H1 (cell line): Measurements from ENCODE around the gene TMX3. TPM values are rescaled to one million over a fixed set of nuclear protein-coding genes. Genes with fewer than 3 reads are reported as not detected.

ENCODE experiments used
- CTCF ChIA-PET: fragments of 300-600 bp; sonication (Branson Sonifier 250); formaldehyde crosslinking; loops from one replicate; lab custom pipeline; 2021; ENCODE audit not compliant: partially characterized antibody; lab: Charles Lee
- POLR2A ChIA-PET: fragments of 300-600 bp; sonication (Branson Sonifier 250); formaldehyde crosslinking; loops from one replicate; lab custom pipeline; 2021; ENCODE audit warnings: inconsistent platforms; ENCODE audit not compliant: partially characterized antibody; lab: Charles Lee
- DNase-seq, 2 experiments: peaks; one replicate each; pipeline versions ENCODE4 v3.0.0 to v3.0.0-alpha.2; 2010 to 2022; ENCODE audit warnings: low spot score in 2 of 2, low read depth in 1 of 2, mixed read lengths in 1 of 2
- FAIRE-seq: peaks from 2 replicates; lab custom pipeline; 2011; peaks lifted over from hg19 to GRCh38; lab: Jason Lieb, UNC
- H2AFZ ChIP-seq: 2 replicates; pipeline ENCODE4 v1.8.1; 2012; ENCODE audit warnings: low read length, inconsistent platforms
- H2AK5ac ChIP-seq: 2 replicates; pipeline ENCODE4 v1.6.1; 2013; ENCODE audit warnings: low read depth, low read length
- H2BK120ac ChIP-seq: replicated peaks from 2 replicates; pipeline ENCODE3; 2013; ENCODE audit warnings: low read depth, low read length, inconsistent platforms
- H2BK12ac ChIP-seq: 2 replicates; pipeline ENCODE4 v1.6.1; 2013; ENCODE audit warnings: low read depth, low read length
- H2BK15ac ChIP-seq: 2 replicates; pipeline ENCODE4 v1.6.1; 2013; ENCODE audit warnings: low read length
- H2BK20ac ChIP-seq: 2 replicates; pipeline ENCODE4 v1.6.1; 2013; ENCODE audit warnings: low read length
- H2BK5ac ChIP-seq: 2 replicates; pipeline ENCODE4 v1.6.1; 2013; ENCODE audit warnings: low read depth, low read length
- H3K14ac ChIP-seq: 2 replicates; pipeline ENCODE4 v1.6.1; 2013; ENCODE audit warnings: inconsistent platforms; ENCODE audit not compliant: insufficient read length
- H3K18ac ChIP-seq: 2 replicates; pipeline ENCODE4 v1.6.1; 2013; ENCODE audit warnings: low read length; ENCODE audit errors: extremely low read depth
- H3K23ac ChIP-seq: 2 replicates; pipeline ENCODE4 v1.6.1; 2013; ENCODE audit warnings: inconsistent platforms; ENCODE audit not compliant: insufficient read length
- H3K23me2 ChIP-seq: 2 replicates; pipeline ENCODE4 v1.6.1; 2013; ENCODE audit warnings: low read depth, low read length
- H3K27ac ChIP-seq: 2 replicates; pipeline ENCODE4 v1.6.1; 2011; ENCODE audit warnings: low read depth, low read length, inconsistent platforms
- H3K27me3 ChIP-seq, 4 experiments: replicated peaks in 1 of 4; 1 replicate in 1 of 4; 2 replicates in 3 of 4; pipeline versions ENCODE4 v1.6.1 to v1.8.1; 2011 to 2013; ENCODE audit warnings: low read length in 3 of 4, mild to moderate bottlenecking in 3 of 4, inconsistent platforms in 2 of 4, mixed read lengths in 2 of 4, moderate library complexity in 1 of 4; ENCODE audit not compliant: control insufficient read depth in 3 of 4, insufficient read depth in 3 of 4; ENCODE audit errors: extremely low read depth in 1 of 4
- H3K36me3 ChIP-seq, 4 experiments: 2 replicates each; pipeline versions ENCODE4 v1.6.1 to v1.8.1; 2011 to 2013; ENCODE audit warnings: mild to moderate bottlenecking in 4 of 4, low read length in 3 of 4, moderate library complexity in 2 of 4, control low read depth in 1 of 4, inconsistent platforms in 1 of 4; ENCODE audit not compliant: insufficient read depth in 4 of 4, control insufficient read depth in 2 of 4
- H3K4ac ChIP-seq: replicated peaks from 2 replicates; pipeline ENCODE3; 2013; ENCODE audit warnings: low read length, low read depth, mixed read lengths, inconsistent platforms; ENCODE audit not compliant: insufficient read length
- H3K4me1 ChIP-seq, 4 experiments: replicated peaks in 1 of 4; 1 replicate in 1 of 4; 2 replicates in 3 of 4; pipeline versions ENCODE4 v1.6.1 to v1.8.1; 2011 to 2013; ENCODE audit warnings: low read length in 3 of 4, inconsistent platforms in 2 of 4, mixed read lengths in 1 of 4; ENCODE audit not compliant: insufficient read depth in 4 of 4, control insufficient read depth in 3 of 4
- H3K4me2 ChIP-seq, 2 experiments: 2 replicates each; pipeline versions ENCODE4 v1.6.1 to v1.8.1; 2011 to 2013; ENCODE audit warnings: low read depth in 2 of 2, low read length in 2 of 2, control low read depth in 1 of 2, inconsistent platforms in 1 of 2, mild to moderate bottlenecking in 1 of 2; ENCODE audit not compliant: insufficient read depth in 1 of 2
- H3K4me3 ChIP-seq, 4 experiments: fragments of 200-600, 300-600 bp in 1 of 4; sonication (generic), shearing (Covaris generic), sonication (Bioruptor Twin) in 1 of 4; 2 replicates each; pipeline versions ENCODE4 v1.5.1 to v1.8.1; 2011 to 2016; ENCODE audit warnings: low read length in 4 of 4, low read depth in 3 of 4, control low read depth in 2 of 4, inconsistent platforms in 2 of 4, mild to moderate bottlenecking in 2 of 4, mixed read lengths in 1 of 4, moderate library complexity in 1 of 4; ENCODE audit not compliant: insufficient read depth in 2 of 4; ENCODE audit errors: extremely low read depth in 1 of 4
- H3K56ac ChIP-seq: replicated peaks from 2 replicates; pipeline ENCODE3; 2013; ENCODE audit warnings: low read depth, mild to moderate bottlenecking, mixed read lengths, low read length, inconsistent platforms; ENCODE audit not compliant: insufficient read length
- H3K79me1 ChIP-seq: 2 replicates; pipeline ENCODE4 v1.6.1; 2013; ENCODE audit warnings: low read depth, low read length, control low read depth
- H3K79me2 ChIP-seq, 2 experiments: 2 replicates each; pipeline versions ENCODE4 v1.6.1 to v1.8.1; 2012 to 2013; ENCODE audit warnings: low read length in 2 of 2, mild to moderate bottlenecking in 2 of 2, inconsistent platforms in 1 of 2; ENCODE audit not compliant: insufficient read depth in 2 of 2, control insufficient read depth in 1 of 2
- H3K9ac ChIP-seq, 4 experiments: replicated peaks in 1 of 4; 1 replicate in 1 of 4; 2 replicates in 3 of 4; pipeline versions ENCODE4 v1.6.1 to v1.8.1; 2011 to 2013; ENCODE audit warnings: low read depth in 3 of 4, low read length in 3 of 4, control low read depth in 2 of 4, mild to moderate bottlenecking in 2 of 4, moderate library complexity in 2 of 4, inconsistent platforms in 1 of 4; ENCODE audit errors: extremely low read depth in 1 of 4
- H3K9me3 ChIP-seq, 2 experiments: 2 replicates each; pipeline versions ENCODE4 v1.6.1 to v1.8.1; 2012 to 2013; ENCODE audit warnings: mild to moderate bottlenecking in 2 of 2, moderate library complexity in 2 of 2, control low read depth in 1 of 2, inconsistent platforms in 1 of 2, low read depth in 1 of 2, low read length in 1 of 2, mixed read lengths in 1 of 2; ENCODE audit not compliant: insufficient read depth in 2 of 2
- H4K20me1 ChIP-seq, 2 experiments: replicated peaks in 1 of 2; 2 replicates each; pipeline versions ENCODE3 to v1.8.1; 2011 to 2013; ENCODE audit warnings: inconsistent platforms in 2 of 2, low read length in 2 of 2, mild to moderate bottlenecking in 1 of 2; ENCODE audit not compliant: insufficient read depth in 2 of 2, control insufficient read depth in 1 of 2
- H4K5ac ChIP-seq: 2 replicates; pipeline ENCODE4 v1.6.1; 2013; ENCODE audit warnings: low read length, low read depth, mixed read lengths, inconsistent platforms; ENCODE audit not compliant: insufficient read length
- H4K8ac ChIP-seq: 2 replicates; pipeline ENCODE4 v1.8.0; 2013; ENCODE audit warnings: mild to moderate bottlenecking, moderate library complexity, low read length, inconsistent platforms; ENCODE audit not compliant: insufficient read depth; ENCODE audit errors: extremely low read depth
- H4K91ac ChIP-seq: replicated peaks from 2 replicates; pipeline ENCODE3; 2013; ENCODE audit warnings: low read length, mixed read lengths, inconsistent platforms; ENCODE audit not compliant: insufficient read length
- BCL11A ChIP-seq, 2 experiments: IDR thresholded peaks; one replicate each; pipeline ENCODE4 v1.6.1; 2011; ENCODE audit warnings: low read depth in 2 of 2, low read length in 2 of 2, mild to moderate bottlenecking in 2 of 2
- CEBPB ChIP-seq: IDR thresholded peaks from 2 replicates; pipeline ENCODE4 v1.6.1; 2012; ENCODE audit warnings: low read depth, low read length
- EGR1 ChIP-seq: IDR thresholded peaks from 2 replicates; pipeline ENCODE4 v1.6.1; 2011; ENCODE audit warnings: low read depth, low read length, borderline replicate concordance
- POLR2AphosphoS5 ChIP-seq: IDR thresholded peaks from 2 replicates; pipeline ENCODE4 v1.6.1; 2011; ENCODE audit warnings: low read depth, low read length
- SP2 ChIP-seq: IDR thresholded peaks from 2 replicates; pipeline ENCODE4 v1.6.1; 2012; ENCODE audit warnings: mild to moderate bottlenecking, low read length, inconsistent platforms
- TAF7 ChIP-seq: optimal IDR thresholded peaks from 2 replicates; pipeline ENCODE3; 2011; ENCODE audit warnings: low read depth, mild to moderate bottlenecking, inconsistent platforms, low read length, moderate library complexity, borderline replicate concordance
- WGBS, 2 experiments: shearing (Covaris generic) in 1 of 2; methylation state at CpG; one replicate each; pipeline versions ENCODE4 v1.1.6 to v1.1.7; 2013 to 2015; ENCODE audit warnings: low lambda C conversion rate in 2 of 2, mixed read lengths in 2 of 2, inconsistent platforms in 1 of 2, low coverage in 1 of 2, missing lambda C conversion rate in 1 of 2; ENCODE audit not compliant: insufficient replicate concordance in 2 of 2, insufficient coverage in 1 of 2, insufficient read length in 1 of 2; ENCODE audit errors: extremely low coverage in 1 of 2, missing lambda C conversion rate in 1 of 2; 5-methylcytosine and 5-hydroxymethylcytosine counted together
- polyA plus RNA-seq, 7 experiments: library from polyadenylated mRNA; depleted of rRNA in 3 of 7; stranded (reverse) in 5 of 7; unstranded in 2 of 7; fragments of >200 nt in 5 of 7; fragments of 200-250 nt in 2 of 7; gene quantifications; 1 replicate in 5 of 7; 2 replicates in 1 of 7; 4 replicates in 1 of 7; pipeline versions ENCODE4 v1.2.1 to v1.2.3, GENCODE V29; 2011 to 2013; ENCODE audit warnings: missing spikeins in 2 of 7, mixed read lengths in 2 of 7
- total RNA-seq: library from RNA; stranded (reverse); fragmentation: NEBNext Ultra II Directional; extraction: Animal tissue kit (Norgen Biotek cat#: 25700); gene quantifications from 2 replicates; pipeline ENCODE4 v1.2.1, GENCODE V29; 2021
- TF ChIP-seq, protein P1 (sequence below): IDR thresholded peaks from 2 replicates; pipeline ENCODE4 v1.6.1; 2012; ENCODE audit warnings: inconsistent platforms

The TMX3 gene
- total and polyA plus RNA-seq, 2 of the 8 experiments (the other 6 are each of a cell fraction or from before 2014, with no cell fraction given) = 12.6 to 29.0 TPM

DNA sequence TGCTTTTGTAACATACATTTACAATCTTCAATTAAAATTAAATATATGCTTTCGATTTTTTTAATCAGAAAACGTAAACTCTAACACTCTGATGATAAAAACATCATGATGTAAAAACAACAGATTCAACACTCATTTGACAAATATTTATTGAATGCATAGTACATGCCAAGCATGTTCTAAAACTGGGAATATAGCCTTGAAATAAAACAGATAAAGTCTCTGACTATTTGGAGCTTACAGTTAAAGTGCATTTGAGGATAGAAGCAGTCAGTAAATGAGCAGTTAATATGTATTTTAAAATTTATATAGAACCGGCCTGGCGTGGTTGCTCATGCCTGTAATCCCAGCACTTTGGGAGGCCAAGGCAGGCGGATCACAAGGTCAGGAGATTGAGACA lies 47.8 kb downstream of the TMX3 start:
- no peak overlapping the region for H3K56ac ChIP-seq
- H3K4me3 ChIP-seq = no peak overlapping the region
- POLR2A ChIA-PET = no interaction called here
- TF ChIP-seq EGR1 (no peak), SP2 (no peak), BCL11A (IDR thresholded peaks at IDR 0.05; ENCODE audit: low read depth in 2 of 2, low read length in 2 of 2) (no peak), TAF7 (no peak), CEBPB (no peak), POLR2AphosphoS5 (no peak)
- TF ChIP-seq, protein P1, sequence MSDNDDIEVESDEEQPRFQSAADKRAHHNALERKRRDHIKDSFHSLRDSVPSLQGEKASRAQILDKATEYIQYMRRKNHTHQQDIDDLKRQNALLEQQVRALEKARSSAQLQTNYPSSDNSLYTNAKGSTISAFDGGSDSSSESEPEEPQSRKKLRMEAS = no peak

More for the DNA sequence above, 47.8 kb downstream of the TMX3 start:
- Histone ChIP-seq H3K9me3 (no peaks in the 10 kb centered on the region), H2BK5ac (no peak overlapping the region), H3K9ac (no peak overlapping the region), H2AFZ (no peak overlapping the region), H3K27ac (no peak overlapping the region), H3K79me2 (no peaks in the 10 kb centered on the region), H3K23me2 (no peaks in the 10 kb centered on the region), H4K5ac (no peak overlapping the region), H2BK20ac (no peak overlapping the region), H3K14ac (no peak overlapping the region), H4K20me1 (no peaks in the 10 kb centered on the region), H3K4ac (no peak overlapping the region), H3K18ac (no peak overlapping the region), H3K4me1 (no peaks in the 10 kb centered on the region), H3K27me3 (no peaks in the 10 kb centered on the region), H2BK15ac (no peak overlapping the region), H4K8ac (no peak overlapping the region), H3K4me2 (no peak overlapping the region), H3K36me3 (no peaks in the 10 kb centered on the region), H2BK12ac (no peak overlapping the region), H3K79me1 (no peaks in the 10 kb centered on the region), H2BK120ac (no peak overlapping the region), H2AK5ac (no peak overlapping the region), H3K23ac (no peak overlapping the region), H4K91ac (no peak overlapping the region)
- WGBS, 2 experiments = 94% methylated on average over 5 of the region's 5 CpGs; no CpG with 5 or more reads in 1 of the 2 experiments
- FAIRE-seq = no peak
- DNase-seq = no peak
- CTCF ChIA-PET = interaction anchor here (0.6 kb wide), 1 partner anchor 163 kb away, joined by 5 read pairs; no protein-coding TSS in a partner anchor
